Suprapubic skin (tissue), 4 donors: ENCODE measurements around the gene DGCR2. TPM values are rescaled to one million over a fixed set of nuclear protein-coding genes. Genes with fewer than 3 reads are reported as not detected.

ENCODE experiments used
- DNase-seq, 2 donors: peaks; one replicate each; pipeline ENCODE4 v3.0.0-alpha.2; 2019; ENCODE audit warnings: low spot score in 2 of 2
- H3K27ac ChIP-seq: fragments of 200-600 bp; sonication (generic); one replicate; pipeline ENCODE4 v1.5.1; 2019
- H3K27me3 ChIP-seq: fragments of 200-600 bp; sonication (generic); one replicate; pipeline ENCODE4 v1.5.1; 2019
- H3K36me3 ChIP-seq: fragments of 200-600 bp; sonication (generic); one replicate; pipeline ENCODE4 v1.5.1; 2019
- H3K4me1 ChIP-seq: fragments of 200-600 bp; sonication (generic); one replicate; pipeline ENCODE4 v1.5.1; 2019
- H3K4me3 ChIP-seq: fragments of 200-600 bp; sonication (generic); one replicate; pipeline ENCODE4 v1.5.1; 2019; ENCODE audit warnings: mild to moderate bottlenecking
- H3K9me3 ChIP-seq: fragments of 200-600 bp; sonication (generic); one replicate; pipeline ENCODE4 v1.5.1; 2019
- EP300 ChIP-seq: sonication (generic); formaldehyde crosslinking; IDR thresholded peaks from one replicate; pipeline ENCODE4 v1.6.1; 2017; ENCODE audit warnings: antibody characterized with exemption
- POLR2A ChIP-seq, 2 donors: fragments of 450-650 bp; IDR thresholded peaks; one replicate each; pipeline ENCODE4 v1.6.1; 2017; ENCODE audit warnings: antibody characterized with exemption in 2 of 2, mild to moderate bottlenecking in 2 of 2, moderate library complexity in 2 of 2
- POLR2AphosphoS5 ChIP-seq, 3 donors: sonication (generic); formaldehyde crosslinking; IDR thresholded peaks; one replicate each; pipeline ENCODE4 v1.6.1; 2017; ENCODE audit warnings: antibody characterized with exemption in 3 of 3
- WGBS: methylation state at CpG from one replicate; pipeline ENCODE4 v1.1.5; 2018; 5-methylcytosine and 5-hydroxymethylcytosine counted together
- total RNA-seq, 4 donors: library from RNA; depleted of rRNA; stranded (reverse); fragments of >200 nt; gene quantifications; one replicate each; pipeline ENCODE4 v1.1.0, GENCODE V29; 2016
- TF ChIP-seq, protein P1 (sequence below), 2 donors: fragments of 200-600 bp in 1 of 2; fragments of 450-650 bp in 1 of 2; sonication (generic) in 1 of 2; IDR thresholded peaks; one replicate each; pipeline ENCODE4 v1.5.1; 2016 to 2019; ENCODE audit warnings: antibody characterized with exemption in 2 of 2, mild to moderate bottlenecking in 1 of 2, moderate library complexity in 1 of 2

The DGCR2 gene
- total RNA-seq, 4 donors from 2014 or later, result 115 to 172 (median 130) TPM

DNA sequence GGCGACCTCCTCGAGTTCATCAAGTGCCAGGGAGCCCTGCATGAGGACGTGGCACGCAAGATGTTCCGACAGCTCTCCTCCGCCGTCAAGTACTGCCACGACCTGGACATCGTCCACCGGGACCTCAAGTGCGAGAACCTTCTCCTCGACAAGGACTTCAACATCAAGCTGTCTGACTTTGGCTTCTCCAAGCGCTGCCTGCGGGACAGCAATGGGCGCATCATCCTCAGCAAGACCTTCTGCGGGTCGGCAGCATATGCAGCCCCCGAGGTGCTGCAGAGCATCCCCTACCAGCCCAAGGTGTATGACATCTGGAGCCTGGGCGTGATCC is 9.4 kb upstream of the DGCR2 start:
- Histone ChIP-seq H3K27me3 (no peaks in the 10 kb centered on the region), H3K4me3 (no peak overlapping the region), H3K4me1 (peaks cover 40% of the 10 kb centered on the region), H3K9me3 (no peaks in the 10 kb centered on the region), H3K36me3 (peaks cover 42% of the 10 kb centered on the region), H3K27ac (no peak overlapping the region)
- TF ChIP-seq EP300 (no peak), POLR2AphosphoS5 (IDR thresholded peaks at IDR 0.05) (no peak), POLR2A (IDR thresholded peaks at IDR 0.05) (no peak)
- TF ChIP-seq, protein P1, sequence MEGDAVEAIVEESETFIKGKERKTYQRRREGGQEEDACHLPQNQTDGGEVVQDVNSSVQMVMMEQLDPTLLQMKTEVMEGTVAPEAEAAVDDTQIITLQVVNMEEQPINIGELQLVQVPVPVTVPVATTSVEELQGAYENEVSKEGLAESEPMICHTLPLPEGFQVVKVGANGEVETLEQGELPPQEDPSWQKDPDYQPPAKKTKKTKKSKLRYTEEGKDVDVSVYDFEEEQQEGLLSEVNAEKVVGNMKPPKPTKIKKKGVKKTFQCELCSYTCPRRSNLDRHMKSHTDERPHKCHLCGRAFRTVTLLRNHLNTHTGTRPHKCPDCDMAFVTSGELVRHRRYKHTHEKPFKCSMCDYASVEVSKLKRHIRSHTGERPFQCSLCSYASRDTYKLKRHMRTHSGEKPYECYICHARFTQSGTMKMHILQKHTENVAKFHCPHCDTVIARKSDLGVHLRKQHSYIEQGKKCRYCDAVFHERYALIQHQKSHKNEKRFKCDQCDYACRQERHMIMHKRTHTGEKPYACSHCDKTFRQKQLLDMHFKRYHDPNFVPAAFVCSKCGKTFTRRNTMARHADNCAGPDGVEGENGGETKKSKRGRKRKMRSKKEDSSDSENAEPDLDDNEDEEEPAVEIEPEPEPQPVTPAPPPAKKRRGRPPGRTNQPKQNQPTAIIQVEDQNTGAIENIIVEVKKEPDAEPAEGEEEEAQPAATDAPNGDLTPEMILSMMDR (IDR thresholded peaks at IDR 0.05), result no peak
- WGBS, result 97% methylated on average over 18 of the region's 19 CpGs
- no peak for DNase-seq

DNA sequence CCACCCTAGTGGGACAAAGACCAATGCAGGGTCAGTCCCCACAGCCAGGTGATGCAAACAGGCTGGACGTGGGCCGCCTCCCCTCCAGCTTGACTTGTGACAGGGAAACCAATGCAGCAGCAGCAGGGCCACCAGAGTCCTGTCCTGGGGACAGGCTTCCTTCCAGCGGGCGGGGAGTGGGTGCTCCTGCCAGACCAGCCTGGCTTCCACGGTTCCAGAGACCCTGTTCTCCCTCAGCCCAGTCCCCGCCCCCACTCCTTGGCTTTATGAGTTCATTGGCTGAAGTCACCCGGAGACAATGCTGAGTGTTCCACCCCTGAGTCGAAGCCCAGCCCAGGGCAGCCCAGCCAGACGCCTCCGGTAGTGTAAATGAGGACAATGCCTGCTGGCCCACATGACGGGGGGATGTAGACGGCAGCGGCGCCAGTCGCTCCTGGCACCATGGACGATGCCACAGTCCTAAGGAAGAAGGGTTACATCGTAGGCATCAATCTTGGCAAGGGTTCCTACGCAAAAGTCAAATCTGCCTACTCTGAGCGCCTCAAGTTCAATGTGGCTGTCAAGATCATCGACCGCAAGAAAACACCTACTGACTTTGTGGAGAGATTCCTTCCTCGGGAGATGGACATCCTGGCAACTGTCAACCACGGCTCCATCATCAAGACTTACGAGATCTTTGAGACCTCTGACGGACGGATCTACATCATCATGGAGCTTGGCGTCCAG is 8.9 kb upstream of the DGCR2 start, which contains the start of gene TSSK2:
Gene TSSK2 (plus strand): TSS at position 350 of the 726 bp plus-strand sequence. CDS start 92 bp downstream, at position 442.
- H3K27ac ChIP-seq, result peak within 1 kb of the TSS; percentile 66
- WGBS, result 73% methylated on average over 23 of the region's 27 CpGs
- H3K4me3 ChIP-seq, result no peak within 1 kb of the TSS
- H3K9me3 ChIP-seq, result no peaks in the 10 kb centered on the region
- H3K27me3 ChIP-seq, result no peaks in the 10 kb centered on the region
- peaks cover 37% of the 10 kb centered on the region for H3K36me3 ChIP-seq
- H3K4me1 ChIP-seq, result peaks cover 44% of the 10 kb centered on the region
- no peak for TF ChIP-seq POLR2A (IDR thresholded peaks at IDR 0.05)
- TF ChIP-seq, protein P1 (IDR thresholded peaks at IDR 0.05), result no peak
- TF ChIP-seq POLR2AphosphoS5 (IDR thresholded peaks at IDR 0.05), result no peak
- no peak for TF ChIP-seq EP300
- no peak for DNase-seq

DNA sequence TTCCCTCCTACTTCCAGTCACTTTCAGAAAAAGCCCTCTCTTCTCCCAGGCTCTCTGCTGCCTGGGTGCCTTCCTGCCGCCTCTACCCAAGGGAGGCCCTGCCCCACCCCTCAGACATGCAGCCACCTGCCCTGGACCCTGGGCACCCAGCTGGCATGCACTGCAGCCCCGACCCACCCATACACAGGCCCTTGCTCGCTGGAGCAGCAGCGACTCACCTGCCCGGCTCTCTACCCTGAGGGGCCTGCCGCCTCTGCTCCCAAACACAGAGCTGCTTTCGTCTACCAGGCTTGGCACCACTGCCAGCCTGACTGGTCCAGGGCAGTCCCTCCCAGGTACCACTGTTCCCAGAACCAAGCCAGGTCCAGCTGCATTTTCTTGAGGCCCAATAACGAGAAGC is 7.7 kb upstream of the DGCR2 start:
- TF ChIP-seq POLR2AphosphoS5 (IDR thresholded peaks at IDR 0.05) (no peak), POLR2A (IDR thresholded peaks at IDR 0.05) (no peak), EP300 (no peak)
- TF ChIP-seq, protein P1 (IDR thresholded peaks at IDR 0.05), result no peak
- H3K4me1 ChIP-seq, result peaks cover 45% of the 10 kb centered on the region
- WGBS, result 39% methylated on average over 6 of the region's 8 CpGs
- peak overlapping the region; percentile 13 for H3K4me3 ChIP-seq
- H3K36me3 ChIP-seq, result peaks cover 24% of the 10 kb centered on the region
- peak overlapping the region; percentile 66 for H3K27ac ChIP-seq
- H3K9me3 ChIP-seq, result no peaks in the 10 kb centered on the region
- H3K27me3 ChIP-seq, result no peaks in the 10 kb centered on the region
- peak in 1 of 2 donors; percentile 81 for DNase-seq

DNA sequence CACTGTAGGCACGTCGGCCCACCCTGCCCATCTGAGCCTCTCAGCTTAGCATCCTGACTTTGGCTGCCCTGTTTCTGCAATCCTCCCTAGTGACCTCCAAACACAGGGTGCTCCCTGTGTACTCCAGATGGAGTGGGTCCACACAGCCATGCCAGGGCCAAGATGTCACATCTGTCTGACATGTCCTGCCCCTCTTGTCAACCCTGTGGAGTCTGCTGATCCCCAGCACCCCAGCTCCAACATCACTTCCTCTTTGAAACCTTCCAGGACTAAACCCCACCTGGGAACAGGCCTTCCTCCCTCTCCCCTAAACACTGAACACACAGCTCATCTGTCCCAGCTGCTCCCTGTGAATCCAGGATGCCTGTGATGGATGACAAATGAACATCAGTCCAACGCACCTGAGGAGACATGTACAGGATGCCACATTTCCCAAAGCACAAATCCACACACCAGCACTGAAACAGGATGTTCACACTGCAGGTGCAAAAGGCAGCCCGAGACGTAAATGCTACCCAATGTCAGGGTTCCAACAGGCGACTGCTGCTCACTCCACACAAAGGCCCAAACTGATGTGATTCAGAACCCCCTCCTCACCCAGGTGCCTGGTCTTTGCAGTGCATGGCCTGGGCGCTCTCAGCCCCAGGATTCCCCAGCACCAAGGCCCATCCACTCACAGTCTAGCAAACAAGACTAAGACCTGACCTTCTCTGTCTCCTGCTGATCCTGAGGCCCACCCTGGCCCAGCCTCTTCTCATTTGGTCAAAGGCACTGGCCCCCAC is 6.9 kb upstream of the DGCR2 start:
- 62% methylated on average over 7 of the region's 7 CpGs for WGBS
- TF ChIP-seq, protein P1 (IDR thresholded peaks at IDR 0.05), result no peak
- TF ChIP-seq POLR2A (IDR thresholded peaks at IDR 0.05), result no peak
- no peak for TF ChIP-seq EP300
- no peak for TF ChIP-seq POLR2AphosphoS5 (IDR thresholded peaks at IDR 0.05)
- Histone ChIP-seq H3K36me3 (peaks cover 17% of the 10 kb centered on the region), H3K27me3 (no peaks in the 10 kb centered on the region), H3K4me3 (peak overlapping the region; percentile 13), H3K27ac (peak overlapping the region; percentile 66), H3K9me3 (no peaks in the 10 kb centered on the region), H3K4me1 (peaks cover 45% of the 10 kb centered on the region)
- DNase-seq, result no peak

DNA sequence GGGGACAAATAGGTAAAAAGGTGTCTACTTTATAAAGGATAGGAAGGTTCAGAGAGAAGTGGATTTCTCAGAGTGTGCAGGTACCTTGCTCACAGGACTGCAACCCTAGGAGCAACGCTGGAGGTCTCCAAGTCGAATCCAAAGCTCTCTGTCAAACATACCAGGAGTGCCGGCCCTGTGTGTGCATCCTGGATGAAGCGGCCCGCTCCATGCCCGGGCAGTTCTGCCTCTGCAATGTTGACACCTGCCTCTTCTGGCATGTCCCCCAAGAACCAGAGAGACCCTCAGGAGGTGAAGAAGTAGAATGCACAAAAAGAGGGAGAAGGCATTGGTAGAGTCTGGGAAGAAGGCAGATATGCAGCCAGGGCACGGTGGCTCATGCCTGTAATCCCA is 5.8 kb upstream of the DGCR2 start:
- DNase-seq, result no peak
- Histone ChIP-seq H3K4me3 (no peak overlapping the region), H3K27ac (no peak overlapping the region), H3K36me3 (peaks cover 5% of the 10 kb centered on the region), H3K27me3 (no peaks in the 10 kb centered on the region), H3K9me3 (no peaks in the 10 kb centered on the region), H3K4me1 (peaks cover 47% of the 10 kb centered on the region)
- TF ChIP-seq, protein P1 (IDR thresholded peaks at IDR 0.05), result no peak
- TF ChIP-seq POLR2AphosphoS5 (IDR thresholded peaks at IDR 0.05), result no peak
- WGBS, result 84% methylated on average over 7 of the region's 7 CpGs
